Measurements from ENCODE around the gene IKBKG.

IKBKG gene

GRCh38 chrX:154506483-154507332 lies 40.7 kb upstream of the IKBKG start:
- TF ChIP-seq TEAD4 (IDR thresholded peaks at IDR 0.05) (no peak), REST (IDR thresholded peaks at IDR 0.05; ENCODE audit: low read depth) (no peak), RAD21 (IDR thresholded peaks at IDR 0.05; ENCODE audit: low read depth) (no peak), USF1 (IDR thresholded peaks at IDR 0.05) (no peak), MAX (IDR thresholded peaks at IDR 0.05) (no peak), EP300 (IDR thresholded peaks at IDR 0.05; ENCODE audit: borderline replicate concordance) (no peak), FOXM1 (IDR thresholded peaks at IDR 0.05; ENCODE audit: borderline replicate concordance, low read depth) (no peak), YY1 (IDR thresholded peaks at IDR 0.05; ENCODE audit: low read depth) (no peak), ZBTB7A (IDR thresholded peaks at IDR 0.05; ENCODE audit: low read depth) (no peak), CEBPB (IDR thresholded peaks at IDR 0.05) (no peak), EGR1 (IDR thresholded peaks at IDR 0.05) (no peak)

GRCh38 chrX:154507673-154508383 lies 39.6 kb upstream of the IKBKG start:
- TF ChIP-seq FOXM1 (IDR thresholded peaks at IDR 0.05; ENCODE audit: borderline replicate concordance, low read depth) (no peak), TAF1 (IDR thresholded peaks at IDR 0.05; ENCODE audit: low read depth) (no peak), USF1 (IDR thresholded peaks at IDR 0.05) (no peak), TCF12 (IDR thresholded peaks at IDR 0.05; ENCODE audit: low read depth) (no peak), RAD21 (IDR thresholded peaks at IDR 0.05; ENCODE audit: low read depth) (no peak), YY1 (IDR thresholded peaks at IDR 0.05; ENCODE audit: low read depth) (no peak), EGR1 (IDR thresholded peaks at IDR 0.05) (no peak), EP300 (IDR thresholded peaks at IDR 0.05; ENCODE audit: borderline replicate concordance) (no peak), CREB1 (IDR thresholded peaks at IDR 0.05; ENCODE audit: low read depth) (no peak), ZBTB7A (IDR thresholded peaks at IDR 0.05; ENCODE audit: low read depth) (no peak), REST (IDR thresholded peaks at IDR 0.05; ENCODE audit: low read depth) (no peak), TEAD4 (IDR thresholded peaks at IDR 0.05) (no peak), NFIC (IDR thresholded peaks at IDR 0.05) (no peak), CEBPB (IDR thresholded peaks at IDR 0.05) (no peak), MAX (IDR thresholded peaks at IDR 0.05) (no peak)

- no peak for TF ChIP-seq CEBPB (IDR thresholded peaks at IDR 0.05)
- TF ChIP-seq TCF12 (IDR thresholded peaks at IDR 0.05; ENCODE audit: low read depth): no peak
- TF ChIP-seq CREB1 (IDR thresholded peaks at IDR 0.05; ENCODE audit: low read depth): no peak
- no peak for TF ChIP-seq TEAD4 (IDR thresholded peaks at IDR 0.05)
- TF ChIP-seq NFIC (IDR thresholded peaks at IDR 0.05): no peak
- TF ChIP-seq ZBTB7A (IDR thresholded peaks at IDR 0.05; ENCODE audit: low read depth): no peak
- TF ChIP-seq REST (IDR thresholded peaks at IDR 0.05; ENCODE audit: low read depth): no peak
- no peak for TF ChIP-seq USF1 (IDR thresholded peaks at IDR 0.05)
- TF ChIP-seq EGR1 (IDR thresholded peaks at IDR 0.05): no peak
- no peak for TF ChIP-seq EP300 (IDR thresholded peaks at IDR 0.05; ENCODE audit: borderline replicate concordance)
These were observed 39.1 kb upstream of the IKBKG start for GRCh38 chrX:154508384-154508745.

Data from Ishikawa (cell line).